Colon (tissue), 2 donors: ENCODE measurements around the gene EFR3B.
"Not testable (repeated sequence)": the region's sequence is repeated elsewhere in the genome, so short reads cannot be mapped to it uniquely, and the experiment has no call there.

Experiments used
- FAIRE-seq: peaks from 2 replicates; lab custom pipeline; 2012; peaks lifted over from hg19 to GRCh38; lab: Jason Lieb, UNC
- donor health status: control.
- donor health status: control.

Gene EFR3B

GRCh38 chr2:25072606-25073005 lies 30.7 kb downstream of the EFR3B start:
- no peak for FAIRE-seq

GRCh38 chr2:25073025-25073424 lies 31.1 kb downstream of the EFR3B start:
- FAIRE-seq = no peak

- no peak for FAIRE-seq
These were observed 32.0 kb downstream of the EFR3B start for GRCh38 chr2:25073914-25074313.

GRCh38 chr2:25074826-25075225 lies 33.0 kb downstream of the EFR3B start:
- no peak for FAIRE-seq

- FAIRE-seq = no peak
These were observed 34.9 kb downstream of the EFR3B start for GRCh38 chr2:25076749-25077148.

- FAIRE-seq = no peak
These were observed 35.9 kb downstream of the EFR3B start for GRCh38 chr2:25077789-25078169.

- FAIRE-seq = no peak
These were observed 36.5 kb downstream of the EFR3B start for GRCh38 chr2:25078170-25079049.

GRCh38 chr2:25079050-25079635 lies 37.3 kb downstream of the EFR3B start:
- no peak for FAIRE-seq

GRCh38 chr2:25081237-25081790 lies 39.4 kb downstream of the EFR3B start:
- FAIRE-seq = no peak

- FAIRE-seq = no peak
These were observed 40.2 kb downstream of the EFR3B start for GRCh38 chr2:25082002-25082622.

- FAIRE-seq = no peak
These were observed 44.1 kb downstream of the EFR3B start for GRCh38 chr2:25085761-25086560.

- FAIRE-seq = no peak
These were observed 47.1 kb downstream of the EFR3B start for GRCh38 chr2:25088817-25089516.

GRCh38 chr2:25089605-25090315 lies 47.9 kb downstream of the EFR3B start:
- no peak for FAIRE-seq

- FAIRE-seq = no peak
These were observed 48.9 kb downstream of the EFR3B start for GRCh38 chr2:25090801-25091200.

- FAIRE-seq = no peak
These were observed 49.4 kb downstream of the EFR3B start for GRCh38 chr2:25091265-25091664.

- no peak for FAIRE-seq
These were observed 56.2 kb downstream of the EFR3B start for GRCh38 chr2:25098056-25098455.

- FAIRE-seq = no peak
These were observed 57.0 kb downstream of the EFR3B start for GRCh38 chr2:25098670-25099486.

GRCh38 chr2:25102352-25102751 lies 60.5 kb downstream of the EFR3B start:
- FAIRE-seq = not testable (repeated sequence)

- FAIRE-seq = no peak
These were observed 61.5 kb downstream of the EFR3B start for GRCh38 chr2:25103287-25103871.

GRCh38 chr2:25104736-25105135 lies 62.9 kb downstream of the EFR3B start:
- no peak for FAIRE-seq
